Measurements from ENCODE around the gene ECPAS. TPM values are rescaled to one million over a fixed set of nuclear protein-coding genes. Genes with fewer than 3 reads are reported as not detected.

Gene ECPAS
- total and polyA plus RNA-seq, 7 donors, result 17.4 to 92.8 (median 61.4) TPM

- Histone ChIP-seq H3K4me1 (peaks cover 0 to 4% (median 0%) of the 10 kb centered on the region in 4 donors), H3K27ac (no peak overlapping the region), H3K36me3 (peaks cover 0 to 96% (median 27%) of the 10 kb centered on the region in 4 donors), H3K4me3 (no peak overlapping the region), H3K9me3 (no peaks in the 10 kb centered on the region), H3K27me3 (no peaks in the 10 kb centered on the region)
- no peak for DNase-seq
- intact Hi-C loops (cut with DNase I), result no loop called here
- WGBS, 2 donors, result 74 to 79% methylated on average over 1 of the region's 1 CpG
- no peak for TF ChIP-seq POLR2A (IDR thresholded peaks at IDR 0.05)
- TF ChIP-seq CTCF (IDR thresholded peaks at IDR 0.05), result no peak
- TF ChIP-seq POLR2AphosphoS5 (IDR thresholded peaks at IDR 0.05), result no peak
- no peak for TF ChIP-seq EP300 (IDR thresholded peaks at IDR 0.05)
Measured at GRCh38 chr9:111436571-111436970, 47.6 kb downstream of the ECPAS start.

GRCh38 chr9:111433082-111433481, 51.1 kb downstream of the ECPAS start:
- DNase-seq, result no peak
- no peak for TF ChIP-seq EP300 (IDR thresholded peaks at IDR 0.05)
- TF ChIP-seq POLR2AphosphoS5 (IDR thresholded peaks at IDR 0.05), result no peak
- TF ChIP-seq POLR2A (IDR thresholded peaks at IDR 0.05), result no peak
- no peak for TF ChIP-seq CTCF (IDR thresholded peaks at IDR 0.05)
- 39 to 82% methylated on average over 3 of the region's 3 CpGs for WGBS, 2 donors
- H3K36me3 ChIP-seq, result peaks cover 0 to 95% (median 30%) of the 10 kb centered on the region in 4 donors
- H3K4me1 ChIP-seq, result no peaks in the 10 kb centered on the region
- intact Hi-C loops (cut with DNase I), result no loop called here
- no peak overlapping the region for H3K27ac ChIP-seq
- H3K9me3 ChIP-seq, result no peaks in the 10 kb centered on the region
- H3K4me3 ChIP-seq, result no peak overlapping the region
- no peaks in the 10 kb centered on the region for H3K27me3 ChIP-seq

- H3K4me3 ChIP-seq, result no peak overlapping the region
- intact Hi-C loops (cut with DNase I), result no loop called here
- no peak overlapping the region for H3K27ac ChIP-seq
- H3K4me1 ChIP-seq, result no peaks in the 10 kb centered on the region
- peaks cover 0 to 95% (median 28%) of the 10 kb centered on the region in 4 donors for H3K36me3 ChIP-seq
- no peaks in the 10 kb centered on the region for H3K9me3 ChIP-seq
- H3K27me3 ChIP-seq, result no peaks in the 10 kb centered on the region
- TF ChIP-seq CTCF (IDR thresholded peaks at IDR 0.05) (no peak), POLR2A (IDR thresholded peaks at IDR 0.05) (no peak), POLR2AphosphoS5 (IDR thresholded peaks at IDR 0.05) (no peak)
- 90 to 93% methylated on average over 3 of the region's 3 CpGs for WGBS, 2 donors
- DNase-seq, result no peak
Measured at GRCh38 chr9:111431684-111432083, 52.5 kb downstream of the ECPAS start.

GRCh38 chr9:111429175-111429574, 55.0 kb downstream of the ECPAS start:
- no peak for TF ChIP-seq EP300 (IDR thresholded peaks at IDR 0.05)
- TF ChIP-seq POLR2AphosphoS5 (IDR thresholded peaks at IDR 0.05), result no peak
- TF ChIP-seq CTCF (IDR thresholded peaks at IDR 0.05), result no peak
- TF ChIP-seq POLR2A (IDR thresholded peaks at IDR 0.05), result no peak
- Histone ChIP-seq H3K4me3 (no peak overlapping the region), H3K36me3 (peaks cover 0 to 96% (median 30%) of the 10 kb centered on the region in 4 donors), H3K27me3 (no peaks in the 10 kb centered on the region), H3K9me3 (no peaks in the 10 kb centered on the region), H3K27ac (no peak overlapping the region), H3K4me1 (no peaks in the 10 kb centered on the region)
- no peak for DNase-seq
- intact Hi-C loops (cut with DNase I), result no loop called here

GRCh38 chr9:111427186-111427585, 57.0 kb downstream of the ECPAS start:
- peaks cover 0 to 97% (median 29%) of the 10 kb centered on the region in 4 donors for H3K36me3 ChIP-seq
- H3K4me3 ChIP-seq, result no peak overlapping the region
- TF ChIP-seq EP300 (IDR thresholded peaks at IDR 0.05), result no peak
- TF ChIP-seq CTCF (IDR thresholded peaks at IDR 0.05), result no peak
- no peak for TF ChIP-seq POLR2A (IDR thresholded peaks at IDR 0.05)
- no peak overlapping the region for H3K27ac ChIP-seq
- DNase-seq, result no peak
- intact Hi-C loops (cut with DNase I), result no loop called here
- no peaks in the 10 kb centered on the region for H3K27me3 ChIP-seq
- no peaks in the 10 kb centered on the region for H3K4me1 ChIP-seq
- no peaks in the 10 kb centered on the region for H3K9me3 ChIP-seq
